HCT116 (cell line): ENCODE results near the gene HEXB. TPM values are rescaled to one million over a fixed set of nuclear protein-coding genes. Genes with fewer than 3 reads are reported as not detected.
A peak's percentile ranks its signal among the peaks of the same experiment; 100 is the strongest.

Source experiments
- ATAC-seq: fragments of 200-7000 bp; cut with Tn5 transposase; 2 replicates; pipeline ENCODE4 v1.9.1; 2020; ENCODE audit warnings: mild to moderate bottlenecking, moderate library complexity
- BruUV-seq: library from RNA; stranded (reverse); fragments of 400-500 nt; replicated peaks from 2 replicates; lab custom pipeline; 2021; lab: Mats Ljungman, UMichigan
- CTCF ChIA-PET: fragments of 300-600 bp; sonication (Branson Sonifier 250); formaldehyde crosslinking; loops from one replicate; lab custom pipeline; 2021; ENCODE audit warnings: antibody characterized with exemption; lab: Charles Lee
- POLR2A ChIA-PET: fragments of 300-600, 350-600 bp; sonication (Branson Sonifier 250); formaldehyde crosslinking; loops from one replicate; lab custom pipeline; 2021; ENCODE audit warnings: antibody characterized with exemption; lab: Charles Lee
- RAD21 ChIA-PET, 2 experiments: fragments of 300-600 bp; sonication (Branson Sonifier 250); formaldehyde crosslinking; loops; one replicate each; lab custom pipeline; 2023; ENCODE audit warnings: low total read pairs in 2 of 2; ENCODE audit not compliant: uncharacterized antibody in 2 of 2, unreplicated experiment in 2 of 2, low non-redundant PET in 1 of 2; lab: Charles Lee
- DNase-seq: peaks from one replicate; pipeline ENCODE4 v3.0.0-alpha.2; 2010; ENCODE audit warnings: low read depth, low spot score
- H2AFZ ChIP-seq: fragments of 200-600 bp; shearing (Covaris generic), sonication (generic); 2 replicates; pipeline ENCODE4 v1.6.1; 2017; ENCODE audit warnings: low read depth, mixed run types, mixed read lengths, antibody characterized with exemption, low read length; ENCODE audit not compliant: poor library complexity, severe bottlenecking
- H3K27ac ChIP-seq: 2 replicates; pipeline ENCODE4 v1.5.1; 2012; ENCODE audit warnings: low read depth, low read length
- H3K27me3 ChIP-seq: fragments of 200-600 bp; sonication (generic); 2 replicates; pipeline ENCODE4 v1.6.1; 2016; ENCODE audit warnings: mixed run types, low read length, mixed read lengths; ENCODE audit not compliant: insufficient read depth
- H3K36me3 ChIP-seq, 2 experiments: fragments of 200-500 bp in 1 of 2; fragments of 200-600 bp in 1 of 2; sonication (Bioruptor generic) in 1 of 2; sonication (generic) in 1 of 2; 2 replicates each; pipeline versions ENCODE4 v1.5.1 to v1.6.1; 2014 to 2016; ENCODE audit warnings: low read length in 2 of 2, inconsistent platforms in 1 of 2, mixed read lengths in 1 of 2, mixed run types in 1 of 2; ENCODE audit not compliant: insufficient read depth in 2 of 2, control insufficient read depth in 1 of 2
- H3K4me1 ChIP-seq, 2 experiments: fragments of 200-600 bp in 1 of 2; sonication (generic) in 1 of 2; 2 replicates each; pipeline versions ENCODE4 v1.5.1 to v1.6.1; 2012 to 2017; ENCODE audit warnings: low read length in 2 of 2, inconsistent platforms in 1 of 2, mild to moderate bottlenecking in 1 of 2, mixed read lengths in 1 of 2, mixed run types in 1 of 2, moderate library complexity in 1 of 2; ENCODE audit not compliant: insufficient read depth in 2 of 2, control insufficient read depth in 1 of 2
- H3K4me2 ChIP-seq: fragments of 200-600 bp; sonication (generic); 2 replicates; pipeline ENCODE4 v1.6.1; 2017; ENCODE audit warnings: mixed run types, low read length, mixed read lengths
- H3K4me3 ChIP-seq, 2 experiments: fragments of 200-600 bp in 1 of 2; sonication (generic) in 1 of 2; replicated peaks in 1 of 2; 2 replicates each; pipeline ENCODE4 v1.5.1; 2011 to 2016; ENCODE audit warnings: low read length in 2 of 2, control low read depth in 1 of 2, low read depth in 1 of 2, mild to moderate bottlenecking in 1 of 2, mixed read lengths in 1 of 2, mixed run types in 1 of 2
- H3K79me2 ChIP-seq: fragments of 200-600 bp; sonication (generic); 2 replicates; pipeline ENCODE4 v1.6.1; 2017; ENCODE audit warnings: mild to moderate bottlenecking, mixed run types, low read length, moderate library complexity, mixed read lengths; ENCODE audit not compliant: insufficient read depth
- H3K9ac ChIP-seq: fragments of 200-600 bp; sonication (generic); 2 replicates; pipeline ENCODE4 v1.6.1; 2016; ENCODE audit warnings: low read length, mixed read lengths
- H3K9me2 ChIP-seq: fragments of 200-600 bp; sonication (generic), shearing (Covaris generic); 2 replicates; pipeline ENCODE4 v1.6.1; 2017; ENCODE audit warnings: mixed run types, mild to moderate bottlenecking, moderate library complexity; ENCODE audit not compliant: insufficient read depth
- H3K9me3 ChIP-seq, 2 experiments: fragments of 200-500 bp in 1 of 2; fragments of 200-600 bp in 1 of 2; sonication (Bioruptor generic) in 1 of 2; sonication (generic) in 1 of 2; 2 replicates each; pipeline ENCODE4 v1.6.1; 2014 to 2017; ENCODE audit warnings: low read length in 2 of 2, mixed read lengths in 2 of 2, inconsistent platforms in 1 of 2, low read depth in 1 of 2, mild to moderate bottlenecking in 1 of 2, mixed run types in 1 of 2, moderate library complexity in 1 of 2; ENCODE audit not compliant: control insufficient read depth in 1 of 2, insufficient read depth in 1 of 2
- H4K20me1 ChIP-seq: fragments of 200-600 bp; sonication (generic), shearing (Covaris generic); 2 replicates; pipeline ENCODE4 v1.6.1; 2017; ENCODE audit warnings: mixed run types, mild to moderate bottlenecking, moderate library complexity; ENCODE audit not compliant: insufficient read depth
- CBX3 ChIP-seq: IDR thresholded peaks from 2 replicates; pipeline ENCODE4 v1.6.1; 2012; ENCODE audit warnings: low read depth
- FOSL1 ChIP-seq: IDR thresholded peaks from 2 replicates; pipeline ENCODE4 v1.6.1; 2012; ENCODE audit warnings: low read depth
- RAD21 ChIP-seq: IDR thresholded peaks from 2 replicates; pipeline ENCODE4 v1.6.1; 2012; ENCODE audit warnings: low read depth, mild to moderate bottlenecking
- SRF ChIP-seq: IDR thresholded peaks from 2 replicates; pipeline ENCODE4 v1.6.1; 2012; ENCODE audit warnings: low read depth
- TCF7L2 ChIP-seq: IDR thresholded peaks from 2 replicates; pipeline ENCODE4 v1.7.0; 2011; ENCODE audit warnings: borderline replicate concordance, inconsistent platforms; ENCODE audit not compliant: insufficient read depth, insufficient read length; ENCODE audit errors: extremely low read depth
- YY1 ChIP-seq: IDR thresholded peaks from 2 replicates; pipeline ENCODE4 v1.6.1; 2011; ENCODE audit warnings: low read length, low read depth, moderate library complexity, mild to moderate bottlenecking; ENCODE audit not compliant: insufficient replicate concordance; ENCODE audit errors: extremely low read depth
- intact Hi-C: fragments of 100-400 bp; cut with micrococcal nuclease; formaldehyde crosslinking; loops from 2 replicates; pipeline ENCODE4 v1.10.0; 2022
- total RNA-seq: library from RNA; stranded (reverse); gene quantifications from one replicate; pipeline ENCODE4 v1.2.1, GENCODE V29; 2021; ENCODE audit not compliant: unreplicated experiment

HEXB gene
- total RNA-seq, 1 experiment from 2014 or later: 123 TPM

DNA sequence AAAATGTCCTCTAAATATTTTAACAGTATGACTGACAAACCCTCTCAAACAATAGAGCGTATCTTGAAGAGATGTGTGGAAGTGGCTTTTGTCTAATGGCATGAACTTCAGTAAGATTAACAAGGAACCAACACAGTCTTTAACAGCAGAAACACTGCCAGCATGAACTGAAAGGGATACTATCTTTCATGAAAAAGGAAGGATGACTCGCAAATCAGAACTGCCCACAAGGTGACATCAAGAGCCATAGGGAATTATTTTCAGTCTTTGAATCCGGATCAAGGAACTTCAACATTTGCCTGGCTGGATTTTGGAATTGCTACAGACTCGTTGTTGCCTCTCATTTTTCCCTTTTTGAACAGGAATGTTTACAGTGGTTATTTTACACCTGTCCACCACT is 5.1 kb upstream of the HEXB start:
- Histone ChIP-seq H3K9ac (no peak overlapping the region), H4K20me1 (no peaks in the 10 kb centered on the region), H3K79me2 (no peaks in the 10 kb centered on the region), H3K9me3 (no peaks in the 10 kb centered on the region), H3K4me3 (no peak overlapping the region), H2AFZ (peak overlapping the region; percentile 19), H3K36me3 (no peaks in the 10 kb centered on the region), H3K27me3 (no peaks in the 10 kb centered on the region), H3K4me1 (peaks cover 0 to 11% of the 10 kb centered on the region in 2 experiments; a peak in 2 of 4 replicates), H3K4me2 (peak overlapping the region; percentile 26; the same call in 1 of the 2 replicates), H3K9me2 (no peaks in the 10 kb centered on the region), H3K27ac (no peak overlapping the region)
- ChIA-PET RAD21 (no interaction called here), CTCF (no interaction called here), POLR2A (no interaction called here)
- ATAC-seq (no peak), DNase-seq (no peak)
- no TSS peak for BruUV-seq
- intact Hi-C loops: loop anchor here (10.0 kb wide), 1 partner anchor 1575 kb away; no protein-coding TSS in a partner anchor
- TF ChIP-seq SRF: no peak
- TF ChIP-seq FOSL1: no peak
- TF ChIP-seq RAD21: peak; percentile 4; the same call in 1 of the 2 replicates
- TF ChIP-seq CBX3: no peak
- no peak for TF ChIP-seq TCF7L2

DNA sequence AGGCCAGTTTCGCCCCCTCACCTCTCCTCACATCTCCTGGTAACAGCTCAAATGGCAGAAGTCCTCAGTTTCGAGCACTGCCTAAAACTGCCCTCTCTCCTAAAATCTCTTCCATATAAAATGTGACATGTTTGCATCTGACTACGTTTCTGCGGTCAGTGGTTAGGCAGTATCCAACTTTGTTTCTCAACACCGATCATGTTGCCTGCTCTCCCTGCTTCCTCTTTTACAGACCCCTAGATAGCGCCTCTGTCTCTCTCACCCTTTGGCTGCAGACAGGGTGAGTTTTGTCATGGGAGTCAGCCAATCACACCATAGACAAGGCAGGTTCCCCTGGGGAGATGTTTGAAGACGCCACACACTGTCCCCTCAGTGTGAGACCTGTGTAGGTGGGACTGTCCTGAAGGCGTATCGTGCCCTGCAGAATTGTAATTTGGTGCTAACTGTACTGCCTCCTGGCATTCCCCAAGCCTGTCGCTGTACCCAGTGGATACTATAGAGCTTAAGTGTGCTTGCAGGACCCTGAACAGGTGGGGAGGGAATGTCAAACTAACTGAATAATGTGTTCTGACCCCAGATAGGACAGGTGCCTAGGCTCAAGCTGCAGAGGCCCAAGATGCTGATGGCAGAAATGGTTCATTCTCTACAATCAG is 1.1 kb downstream of the HEXB start:
- H3K4me1 ChIP-seq: peaks cover 0 to 15% of the 10 kb centered on the region in 2 experiments; a peak in 2 of 4 replicates
- H4K20me1 ChIP-seq: no peaks in the 10 kb centered on the region
- BruUV-seq: TSS peak; percentile 49
- ChIA-PET CTCF (no interaction called here), POLR2A (no interaction called here), RAD21 (no interaction called here)
- H3K9me3 ChIP-seq: no peaks in the 10 kb centered on the region
- H3K9me2 ChIP-seq: no peaks in the 10 kb centered on the region
- H3K4me2 ChIP-seq: peak overlapping the region; percentile 92
- DNase-seq (no peak), ATAC-seq (no peak)
- peak overlapping the region; percentile 77 to 95 for H3K4me3 ChIP-seq
- no peak overlapping the region for H2AFZ ChIP-seq
- TF ChIP-seq YY1: no peak
- no peaks in the 10 kb centered on the region for H3K27me3 ChIP-seq
- peak overlapping the region; percentile 88 for H3K9ac ChIP-seq
- peaks cover 24% of the 10 kb centered on the region for H3K79me2 ChIP-seq
- peaks cover 8 to 9% of the 10 kb centered on the region in 2 experiments; a peak in 2 of 4 replicates for H3K36me3 ChIP-seq
- no peak overlapping the region for H3K27ac ChIP-seq
- intact Hi-C loops: no loop called here
